Ectodermal cell (in vitro differentiated cells): Measurements from ENCODE around the gene SH3BP5L.
"Not testable (repeated sequence)": the region's sequence is repeated elsewhere in the genome, so short reads cannot be mapped to it uniquely, and the experiment has no call there.

Experiments
- H3K27ac ChIP-seq: 2 replicates; pipeline ENCODE4 v1.7.0; 2013; ENCODE audit warnings: mild to moderate bottlenecking, low read depth, low read length; ENCODE audit not compliant: insufficient read depth, poor library complexity, severe bottlenecking
- H3K27me3 ChIP-seq: 2 replicates; pipeline ENCODE4 v1.7.0; 2013; ENCODE audit warnings: mild to moderate bottlenecking, low read length; ENCODE audit not compliant: insufficient read depth, control insufficient read depth, poor library complexity, severe bottlenecking
- H3K36me3 ChIP-seq: one replicate; pipeline ENCODE4 v1.7.0; 2013; ENCODE audit warnings: low read length; ENCODE audit not compliant: control insufficient read depth, insufficient read depth
- H3K4me1 ChIP-seq: one replicate; pipeline ENCODE4 v1.7.0; 2013; ENCODE audit warnings: low read length; ENCODE audit not compliant: control insufficient read depth, insufficient read depth
- H3K4me3 ChIP-seq: 2 replicates; pipeline ENCODE4 v1.7.0; 2013; ENCODE audit warnings: low read depth, low read length, control low read depth; ENCODE audit not compliant: insufficient read depth
- H3K9me3 ChIP-seq: 2 replicates; pipeline ENCODE4 v1.7.0; 2013; ENCODE audit warnings: mild to moderate bottlenecking, low read length, moderate library complexity; ENCODE audit not compliant: control insufficient read depth
- WGBS, 2 experiments: methylation state at CpG; one replicate each; pipeline ENCODE4 v1.1.7; 2013; ENCODE audit warnings: missing lambda C conversion rate in 2 of 2; 5-methylcytosine and 5-hydroxymethylcytosine counted together

Gene SH3BP5L

GRCh38 chr1:248810727-248811513 lies 14.8 kb downstream of the SH3BP5L start:
- Histone ChIP-seq H3K4me3 (no peak overlapping the region), H3K36me3 (peaks cover 18% of the 10 kb centered on the region), H3K9me3 (no peaks in the 10 kb centered on the region), H3K27me3 (no peaks in the 10 kb centered on the region), H3K4me1 (no peaks in the 10 kb centered on the region), H3K27ac (no peak overlapping the region)
- 93% methylated on average over 12 of the region's 12 CpGs for WGBS, 2 experiments

- no peaks in the 10 kb centered on the region for H3K4me1 ChIP-seq
- no peaks in the 10 kb centered on the region for H3K27me3 ChIP-seq
- 94 to 95% methylated on average over 10 of the region's 10 CpGs for WGBS, 2 experiments
- H3K36me3 ChIP-seq: peaks cover 18% of the 10 kb centered on the region
- H3K27ac ChIP-seq: no peak overlapping the region
- H3K4me3 ChIP-seq: no peak overlapping the region
- no peaks in the 10 kb centered on the region for H3K9me3 ChIP-seq
Observed at GRCh38 chr1:248810000-248810726, 15.6 kb downstream of the SH3BP5L start.

DNA sequence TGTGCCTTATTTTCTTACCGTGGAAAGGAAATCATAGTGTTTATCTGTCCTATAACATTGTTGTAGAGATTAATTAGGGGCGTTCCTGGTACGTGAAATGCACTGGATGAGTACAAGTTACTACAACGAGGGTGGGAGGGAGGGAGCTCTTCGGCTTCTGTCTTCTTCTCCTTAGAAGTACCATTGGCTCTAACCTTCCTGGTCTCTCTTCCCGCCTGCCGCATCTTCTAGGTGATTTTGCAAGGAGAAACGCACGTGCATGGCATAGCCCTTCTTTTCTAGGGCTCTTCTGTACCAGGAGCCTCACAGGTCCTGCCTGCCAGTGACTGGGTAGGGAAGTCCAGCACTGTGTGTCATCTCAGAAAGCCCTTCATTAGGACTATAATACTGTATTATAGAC lies 16.8 kb downstream of the SH3BP5L start:
- H3K36me3 ChIP-seq: peaks cover 17% of the 10 kb centered on the region
- H3K4me1 ChIP-seq: no peaks in the 10 kb centered on the region
- H3K27ac ChIP-seq: no peak overlapping the region
- H3K4me3 ChIP-seq: no peak overlapping the region
- H3K27me3 ChIP-seq: no peaks in the 10 kb centered on the region
- WGBS, 2 experiments: 91 to 94% methylated on average over 9 of the region's 9 CpGs
- no peaks in the 10 kb centered on the region for H3K9me3 ChIP-seq

GRCh38 chr1:248807067-248807737 lies 18.5 kb downstream of the SH3BP5L start:
- H3K27ac ChIP-seq: no peak overlapping the region
- WGBS, 2 experiments: 61 to 67% methylated on average over 15 of the region's 15 CpGs
- peaks cover 3% of the 10 kb centered on the region for H3K9me3 ChIP-seq
- H3K4me3 ChIP-seq: no peak overlapping the region
- no peaks in the 10 kb centered on the region for H3K4me1 ChIP-seq
- H3K27me3 ChIP-seq: no peaks in the 10 kb centered on the region
- peaks cover 10% of the 10 kb centered on the region for H3K36me3 ChIP-seq

- no peaks in the 10 kb centered on the region for H3K4me1 ChIP-seq
- H3K27ac ChIP-seq: no peak overlapping the region
- H3K36me3 ChIP-seq: no peaks in the 10 kb centered on the region
- H3K9me3 ChIP-seq: peaks cover 3% of the 10 kb centered on the region
- 94 to 97% methylated on average over 1 of the region's 1 CpG for WGBS, 2 experiments
- no peaks in the 10 kb centered on the region for H3K27me3 ChIP-seq
- H3K4me3 ChIP-seq: no peak overlapping the region
Observed at GRCh38 chr1:248805876-248806275, 19.8 kb downstream of the SH3BP5L start.

DNA sequence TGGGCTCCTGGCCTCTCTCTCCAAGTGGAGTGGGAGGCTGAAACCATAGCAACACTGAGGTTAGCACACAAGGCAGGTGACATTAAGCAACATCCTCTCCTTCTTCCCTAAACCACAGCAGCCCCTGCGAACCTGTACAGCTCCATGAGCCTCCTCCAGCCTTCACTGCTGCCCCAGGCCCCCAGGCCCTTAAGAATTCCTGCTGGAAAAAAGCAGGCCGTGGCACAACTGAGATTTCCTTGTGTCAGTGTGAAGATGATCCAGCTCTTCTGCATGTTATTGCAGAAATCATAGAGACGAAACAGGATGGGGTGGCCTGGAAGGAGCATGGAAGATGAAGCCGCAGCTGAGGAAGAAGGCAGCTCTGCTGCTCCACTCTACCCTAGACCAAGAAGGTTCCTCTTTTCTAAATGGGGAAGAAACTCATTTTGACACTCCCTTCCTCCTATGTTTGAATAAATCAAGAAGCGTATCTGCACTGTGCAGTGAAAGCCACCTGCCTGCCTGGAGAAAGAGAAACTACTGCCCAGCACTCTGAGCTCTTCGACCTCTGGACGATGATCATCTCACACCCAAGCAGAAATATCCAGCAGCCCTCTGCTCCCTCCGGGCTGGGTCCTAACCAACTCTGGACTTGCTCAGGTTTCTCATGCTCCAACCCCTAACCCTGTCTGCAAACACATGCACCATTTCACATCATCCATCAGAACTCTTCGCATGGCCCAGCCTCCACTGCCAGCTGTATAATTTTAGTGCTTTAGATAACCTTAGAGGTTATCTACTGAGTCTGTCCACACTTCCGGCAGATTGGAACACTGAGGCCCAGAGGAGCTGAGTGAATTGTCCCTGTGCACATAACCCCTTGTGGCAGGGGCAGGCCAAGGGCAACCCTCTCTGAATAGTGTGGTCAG lies 20.7 kb downstream of the SH3BP5L start:
- Histone ChIP-seq H3K9me3 (peaks cover 3% of the 10 kb centered on the region), H3K27me3 (no peaks in the 10 kb centered on the region), H3K27ac (no peak overlapping the region), H3K4me1 (no peaks in the 10 kb centered on the region), H3K4me3 (no peak overlapping the region), H3K36me3 (no peaks in the 10 kb centered on the region)
- 79 to 83% methylated on average over 10 of the region's 10 CpGs for WGBS, 2 experiments

DNA sequence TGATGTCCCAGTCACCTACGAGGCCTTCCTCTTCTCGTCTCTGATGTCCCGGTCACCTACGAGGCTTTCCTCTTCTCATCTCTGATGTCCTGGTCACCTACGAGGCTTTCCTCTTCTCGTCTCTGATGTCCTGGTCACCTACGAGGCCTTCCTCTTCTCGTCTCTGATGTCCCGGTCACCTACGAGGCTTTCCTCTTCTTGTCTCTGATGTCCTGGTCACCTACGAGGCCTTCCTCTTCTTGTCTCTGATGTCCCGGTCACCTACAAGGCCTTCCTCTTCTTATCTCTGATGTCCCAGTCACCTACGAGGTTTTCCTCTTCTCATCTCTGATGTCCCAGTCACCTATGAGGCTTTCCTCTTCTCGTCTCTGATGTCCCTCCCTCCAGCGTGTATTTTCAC lies 22.2 kb downstream of the SH3BP5L start:
- H3K36me3 ChIP-seq, H3K9me3 ChIP-seq, H3K27me3 ChIP-seq, H3K4me3 ChIP-seq, H3K27ac ChIP-seq, H3K4me1 ChIP-seq: not testable (repeated sequence)
- WGBS, 2 experiments: 86% methylated on average over 15 of the region's 15 CpGs

DNA sequence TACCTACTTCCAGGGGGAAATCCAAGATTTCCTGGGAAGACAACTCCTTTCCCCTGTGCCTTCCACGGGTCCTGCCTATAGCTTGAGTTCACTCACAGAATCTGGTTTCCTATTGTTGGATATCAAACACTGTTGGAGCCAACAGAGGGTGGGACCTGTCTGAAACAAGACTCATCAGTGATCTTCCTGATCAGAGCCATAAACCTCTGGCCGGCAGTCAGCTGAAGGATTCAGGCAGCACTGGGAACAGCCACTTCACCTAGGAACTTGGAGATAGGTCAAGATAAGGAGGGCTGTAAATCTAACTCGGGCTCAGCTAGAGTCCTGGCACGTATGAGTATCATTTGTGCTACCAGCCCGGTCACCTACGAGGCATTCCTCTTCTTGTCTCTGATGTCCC lies 23.3 kb downstream of the SH3BP5L start:
- peaks cover 7% of the 10 kb centered on the region for H3K9me3 ChIP-seq
- no peaks in the 10 kb centered on the region for H3K36me3 ChIP-seq
- 74 to 79% methylated on average over 6 of the region's 6 CpGs for WGBS, 2 experiments
- H3K4me1 ChIP-seq: no peaks in the 10 kb centered on the region
- H3K4me3 ChIP-seq: no peak overlapping the region
- no peaks in the 10 kb centered on the region for H3K27me3 ChIP-seq
- H3K27ac ChIP-seq: no peak overlapping the region

- WGBS, 2 experiments: 67 to 88% methylated on average over 1 of the region's 3 CpGs
- no peaks in the 10 kb centered on the region for H3K36me3 ChIP-seq
- no peak overlapping the region for H3K27ac ChIP-seq
- H3K4me1 ChIP-seq: no peaks in the 10 kb centered on the region
- H3K27me3 ChIP-seq: no peaks in the 10 kb centered on the region
- no peak overlapping the region for H3K4me3 ChIP-seq
- H3K9me3 ChIP-seq: peaks cover 7% of the 10 kb centered on the region
Observed at GRCh38 chr1:248800459-248800858, 25.3 kb downstream of the SH3BP5L start.
